HG02870 (cell line): ENCODE data around the gene FAAP100.

Experiments
- ATAC-seq: cut with Tn5 transposase; IDR thresholded peaks from one replicate; pipeline ENCODE4 v1.9.1; 2021; ENCODE audit warnings: mild to moderate bottlenecking, moderate library complexity; ENCODE audit not compliant: unreplicated experiment

The FAAP100 gene

DNA sequence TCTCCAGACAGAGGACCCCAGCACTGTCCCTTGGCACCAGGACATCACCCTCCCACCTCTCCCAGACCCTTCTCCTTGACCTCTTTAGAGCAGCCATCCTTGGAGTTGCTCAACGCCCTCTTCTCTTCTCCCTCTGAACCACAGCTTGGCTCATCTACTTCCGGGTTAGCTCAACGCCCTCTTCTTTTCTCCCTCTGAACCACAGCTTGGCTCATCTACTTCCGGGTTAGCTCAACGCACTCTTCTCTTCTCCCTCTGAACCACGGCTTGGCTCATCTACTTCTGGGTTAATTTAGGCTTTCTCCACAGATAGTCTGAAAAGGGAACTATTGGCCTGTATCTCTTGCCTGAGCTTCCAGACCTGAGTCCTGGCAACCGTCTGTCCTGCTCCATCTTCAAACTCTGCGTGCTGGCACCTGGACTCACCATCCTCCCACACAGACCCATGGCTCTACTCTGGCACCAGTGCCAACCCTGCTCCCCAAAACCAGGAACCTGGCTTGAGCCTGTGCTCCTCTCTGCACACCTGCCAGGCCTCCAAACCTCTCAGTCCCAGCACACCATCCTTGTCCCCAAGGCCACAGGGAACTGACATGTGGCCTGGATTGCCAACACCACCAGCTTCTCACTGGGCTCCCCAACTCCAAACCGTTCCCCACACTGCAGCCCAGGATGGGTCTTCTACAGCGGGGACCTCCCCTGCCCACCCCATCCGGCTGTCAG, 25.3 kb upstream of the FAAP100 start:
- no peak for ATAC-seq

GRCh38 chr17:81576621-81577277, 24.6 kb upstream of the FAAP100 start:
- no peak for ATAC-seq

DNA sequence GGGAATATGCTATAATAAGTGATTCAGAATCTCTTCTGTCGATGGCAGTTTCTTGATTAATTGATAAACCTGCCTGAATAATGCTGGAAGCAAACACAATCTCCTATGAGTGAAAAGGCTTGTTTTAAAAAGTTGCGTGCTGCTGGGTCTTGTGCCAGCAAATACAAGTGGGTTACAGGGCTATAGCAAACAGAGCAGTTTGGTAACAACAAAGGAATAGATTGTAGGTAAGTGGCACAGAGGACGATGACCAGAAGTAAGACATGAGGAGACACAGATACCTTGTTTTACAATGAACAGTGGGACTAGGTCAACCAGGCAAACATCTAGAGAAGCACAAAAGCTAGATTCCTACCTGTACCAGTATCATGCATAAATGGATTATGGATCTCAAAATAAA, 23.7 kb upstream of the FAAP100 start:
- no peak for ATAC-seq

- ATAC-seq: no peak
Measured at GRCh38 chr17:81574643-81574956, 22.4 kb upstream of the FAAP100 start.

GRCh38 chr17:81573794-81574642, 21.9 kb upstream of the FAAP100 start:
- no peak for ATAC-seq

- no peak for ATAC-seq
Measured at GRCh38 chr17:81572563-81573168, 20.5 kb upstream of the FAAP100 start.

DNA sequence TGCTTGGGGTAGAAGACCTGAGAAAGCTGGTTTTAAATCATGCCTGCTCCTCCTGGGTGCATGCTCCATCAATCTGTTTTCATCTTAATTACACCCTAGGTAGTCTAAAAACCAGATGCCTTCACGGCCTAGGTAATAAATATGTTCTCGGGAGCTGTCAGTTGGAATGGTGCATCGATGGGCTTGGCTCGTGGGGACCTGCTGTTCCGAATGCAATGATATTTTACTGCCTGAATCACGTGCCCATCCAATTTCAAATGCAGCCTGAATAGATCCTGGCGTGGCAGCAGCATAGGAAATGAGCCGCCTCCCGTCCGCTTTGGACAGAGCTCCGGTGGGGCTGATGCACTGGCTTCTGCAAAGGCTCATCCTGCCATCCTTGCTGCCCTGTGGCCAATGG, 18.8 kb upstream of the FAAP100 start:
- ATAC-seq: no peak

GRCh38 chr17:81569986-81570514, 17.9 kb upstream of the FAAP100 start:
- no peak for ATAC-seq

- ATAC-seq: no peak
Measured at GRCh38 chr17:81568416-81568815, 16.3 kb upstream of the FAAP100 start.

DNA sequence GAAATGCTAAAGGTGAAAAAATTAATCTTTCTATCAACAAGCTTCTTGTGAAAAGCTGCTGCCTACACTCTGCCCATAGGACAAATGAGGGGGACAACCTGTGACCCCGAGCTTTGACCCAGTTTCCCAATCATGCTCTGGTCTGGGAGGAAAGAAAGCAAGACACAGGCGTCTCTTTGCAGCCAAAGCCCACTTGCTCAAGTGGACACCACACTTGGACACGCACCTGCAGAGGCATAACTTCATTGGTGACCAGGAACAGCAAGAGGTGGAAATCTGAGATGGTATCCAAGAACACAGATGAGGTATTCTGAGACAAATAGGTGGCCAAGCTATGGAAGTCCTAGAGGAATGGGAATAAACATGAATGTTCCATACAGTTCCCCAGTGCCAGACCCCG, 15.0 kb upstream of the FAAP100 start:
- ATAC-seq: no peak

GRCh38 chr17:81566461-81567126, 14.4 kb upstream of the FAAP100 start:
- ATAC-seq: no peak

DNA sequence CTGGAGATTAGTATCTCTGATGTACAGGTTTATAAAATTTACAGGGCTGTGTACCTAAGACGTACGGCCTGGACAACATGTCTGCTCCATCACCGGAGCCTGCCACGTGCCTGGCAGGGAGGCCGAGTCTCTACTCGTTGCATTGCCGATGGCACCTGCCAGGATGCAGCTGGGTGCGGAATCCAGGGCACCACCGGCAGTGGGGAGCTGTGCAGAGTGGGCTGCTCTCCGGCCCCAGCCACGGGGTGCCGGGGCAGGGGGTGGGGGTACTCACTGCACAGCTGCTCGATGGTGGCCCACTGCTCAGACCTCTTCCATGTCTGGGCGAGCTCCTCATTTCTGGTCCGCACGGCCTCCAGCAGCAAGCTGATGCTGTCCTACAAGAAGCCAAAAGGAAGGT, 13.1 kb upstream of the FAAP100 start:
- ATAC-seq: no peak

DNA sequence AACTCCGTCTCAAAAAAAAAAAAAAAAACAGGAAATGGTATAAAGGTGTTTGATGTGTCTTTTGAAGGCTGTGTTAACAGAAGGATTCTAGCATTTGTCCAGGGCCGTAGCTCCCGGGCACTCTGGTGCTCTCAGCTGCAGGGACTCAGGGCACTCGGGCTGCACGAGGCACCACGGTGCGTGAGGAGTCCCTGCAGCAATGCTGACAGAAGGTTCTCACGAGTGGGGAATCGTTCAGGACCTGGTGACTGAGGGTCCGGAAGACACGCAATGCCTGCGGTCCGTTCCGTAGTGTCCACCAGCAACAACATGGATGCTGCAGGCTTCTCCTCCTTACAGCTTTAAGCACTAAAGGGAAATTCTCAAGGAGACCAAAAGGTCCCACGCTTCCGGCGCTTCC, 12.6 kb upstream of the FAAP100 start:
- ATAC-seq: no peak

DNA sequence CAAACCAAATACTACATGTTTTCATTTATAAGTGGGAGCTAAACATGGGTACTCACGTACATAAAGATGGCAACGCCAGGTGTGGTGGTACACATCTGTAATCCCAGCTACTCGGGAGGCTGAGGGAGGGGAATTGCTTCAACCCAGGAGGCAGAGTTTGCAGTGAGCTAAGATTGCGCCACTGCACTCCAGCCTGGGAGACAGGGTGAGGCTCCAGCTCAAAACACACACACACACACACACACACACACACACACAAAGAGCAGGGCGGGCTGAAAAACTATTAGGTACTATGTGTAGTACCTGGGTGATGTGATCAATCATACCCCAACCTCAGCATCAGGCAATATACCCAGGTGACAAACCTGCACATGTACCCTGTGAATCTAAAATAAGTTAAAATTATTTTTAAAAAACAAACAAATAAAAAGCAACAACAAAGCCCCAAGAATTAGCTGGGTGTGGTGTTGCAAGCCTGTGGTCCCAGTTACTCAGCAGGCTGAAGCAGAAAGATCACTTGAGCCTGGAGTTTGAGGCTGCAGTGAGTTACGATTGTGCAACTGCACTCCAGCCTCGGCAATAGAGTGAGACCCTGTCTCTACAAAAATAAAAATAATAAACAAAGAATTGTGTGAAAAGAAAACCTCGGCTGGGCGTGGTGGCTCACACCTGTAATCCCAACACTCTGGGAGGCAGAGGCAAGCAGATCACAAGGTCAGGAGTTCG, 11.9 kb upstream of the FAAP100 start:
- ATAC-seq: no peak

- no peak for ATAC-seq
Measured at GRCh38 chr17:81561494-81561885, 9.3 kb upstream of the FAAP100 start.

DNA sequence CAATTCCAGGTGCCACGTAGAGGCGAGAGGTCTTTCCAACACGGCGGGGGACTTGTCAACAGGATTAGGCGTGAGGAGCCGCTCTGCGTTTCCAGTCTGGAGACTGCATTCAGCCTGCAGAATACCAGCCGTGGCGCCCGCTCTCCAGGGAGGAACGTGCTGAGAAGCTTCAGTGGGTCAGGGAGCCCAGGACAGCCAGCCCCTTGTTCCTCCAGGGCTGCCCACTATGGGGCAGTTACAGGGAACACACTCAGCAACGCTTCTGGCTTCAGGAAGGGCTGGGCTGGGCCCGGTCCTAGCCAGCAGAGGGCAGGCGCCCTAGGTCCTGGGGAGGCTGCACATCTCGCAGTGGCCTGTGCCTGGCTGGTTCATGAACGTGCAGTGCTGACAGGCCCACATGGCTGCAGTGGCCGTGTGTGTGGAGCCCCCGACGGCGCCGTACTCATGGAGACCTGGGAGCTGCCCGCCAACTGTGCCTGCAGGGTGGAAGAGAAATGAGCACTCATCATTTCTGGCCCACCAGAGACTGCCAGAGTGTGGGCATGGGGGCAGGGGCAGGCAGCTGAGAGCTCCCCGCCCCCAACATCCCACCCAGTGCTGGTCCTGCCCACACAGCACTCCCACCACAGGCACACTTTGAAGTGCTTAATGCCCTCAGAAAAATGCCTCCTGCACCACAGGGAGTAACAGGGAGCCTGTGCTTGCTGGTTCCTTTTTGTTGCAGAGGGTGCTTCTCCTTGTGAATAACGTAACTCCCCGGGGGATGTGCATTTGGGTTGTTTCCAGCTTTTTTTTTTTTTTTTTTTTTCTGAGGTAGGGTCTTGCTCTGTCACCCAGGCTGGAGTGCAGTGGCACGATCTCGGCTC, 7.0 kb upstream of the FAAP100 start:
- no peak for ATAC-seq

DNA sequence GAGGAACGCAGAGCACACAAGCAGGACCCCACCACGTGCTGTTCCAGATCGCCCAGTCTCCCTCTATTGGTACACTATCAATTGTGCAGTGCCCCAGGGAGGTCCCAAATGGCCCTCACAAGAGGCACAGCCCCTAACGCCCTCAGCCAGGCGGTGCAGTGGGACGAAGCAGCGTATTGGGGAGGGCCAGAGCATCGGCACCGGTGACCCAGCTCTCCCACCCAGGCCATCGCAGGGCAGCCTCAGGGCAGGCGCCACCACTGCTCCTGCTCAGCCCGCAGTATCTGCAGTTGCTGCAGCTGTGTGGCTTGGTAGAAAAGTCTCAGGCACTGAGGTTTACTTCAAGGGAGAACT, 5.9 kb upstream of the FAAP100 start:
- no peak for ATAC-seq

DNA sequence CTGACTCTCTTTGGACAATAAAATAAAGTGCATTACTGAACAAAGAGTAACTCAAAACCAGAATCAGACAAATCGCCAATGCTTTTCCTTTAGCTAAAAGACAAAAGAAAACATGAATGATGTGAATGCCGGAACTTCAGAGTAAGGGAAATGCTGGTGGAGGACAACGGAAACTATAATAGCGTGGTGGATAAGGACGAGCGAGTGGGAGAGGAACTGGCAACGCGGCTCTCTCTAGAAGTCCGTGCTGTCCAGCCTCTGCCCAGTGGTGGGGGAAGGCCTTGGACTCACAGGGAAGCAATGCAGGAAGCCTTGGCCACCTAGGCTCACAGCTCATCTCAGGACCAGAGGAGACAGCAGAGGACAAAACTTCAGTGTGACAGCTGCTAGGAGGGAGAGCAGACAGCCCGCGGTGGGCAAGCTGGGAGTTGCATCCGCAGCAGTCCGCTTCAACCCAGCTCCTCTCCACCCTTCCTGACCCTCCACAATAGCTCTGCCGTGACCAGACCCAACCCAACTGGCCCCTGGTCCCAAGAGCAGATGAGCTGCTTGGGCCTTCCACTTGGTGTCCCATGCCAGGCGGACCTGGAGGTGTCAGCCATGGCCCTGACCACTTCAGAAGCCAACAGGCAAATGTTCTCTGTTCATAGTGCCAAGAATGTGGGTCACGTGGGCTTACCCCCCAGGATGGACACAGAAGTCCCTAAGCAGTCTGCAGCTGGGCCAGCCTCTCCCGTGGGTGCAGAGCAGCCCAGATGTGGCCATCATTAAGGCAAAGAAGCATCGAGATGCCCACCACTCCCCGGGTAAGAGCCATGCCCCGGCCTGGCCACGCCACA, 5.3 kb upstream of the FAAP100 start:
- ATAC-seq: no peak
